NCI-H2171 treated with DMSO at 0.1 percent for 48 hours (cell line): ENCODE results near the gene CDADC1.

Experiments used
- DNase-seq: peaks from one replicate; lab custom pipeline; 2025; lab: John Stamatoyannopoulos, UW

CDADC1 gene

DNA sequence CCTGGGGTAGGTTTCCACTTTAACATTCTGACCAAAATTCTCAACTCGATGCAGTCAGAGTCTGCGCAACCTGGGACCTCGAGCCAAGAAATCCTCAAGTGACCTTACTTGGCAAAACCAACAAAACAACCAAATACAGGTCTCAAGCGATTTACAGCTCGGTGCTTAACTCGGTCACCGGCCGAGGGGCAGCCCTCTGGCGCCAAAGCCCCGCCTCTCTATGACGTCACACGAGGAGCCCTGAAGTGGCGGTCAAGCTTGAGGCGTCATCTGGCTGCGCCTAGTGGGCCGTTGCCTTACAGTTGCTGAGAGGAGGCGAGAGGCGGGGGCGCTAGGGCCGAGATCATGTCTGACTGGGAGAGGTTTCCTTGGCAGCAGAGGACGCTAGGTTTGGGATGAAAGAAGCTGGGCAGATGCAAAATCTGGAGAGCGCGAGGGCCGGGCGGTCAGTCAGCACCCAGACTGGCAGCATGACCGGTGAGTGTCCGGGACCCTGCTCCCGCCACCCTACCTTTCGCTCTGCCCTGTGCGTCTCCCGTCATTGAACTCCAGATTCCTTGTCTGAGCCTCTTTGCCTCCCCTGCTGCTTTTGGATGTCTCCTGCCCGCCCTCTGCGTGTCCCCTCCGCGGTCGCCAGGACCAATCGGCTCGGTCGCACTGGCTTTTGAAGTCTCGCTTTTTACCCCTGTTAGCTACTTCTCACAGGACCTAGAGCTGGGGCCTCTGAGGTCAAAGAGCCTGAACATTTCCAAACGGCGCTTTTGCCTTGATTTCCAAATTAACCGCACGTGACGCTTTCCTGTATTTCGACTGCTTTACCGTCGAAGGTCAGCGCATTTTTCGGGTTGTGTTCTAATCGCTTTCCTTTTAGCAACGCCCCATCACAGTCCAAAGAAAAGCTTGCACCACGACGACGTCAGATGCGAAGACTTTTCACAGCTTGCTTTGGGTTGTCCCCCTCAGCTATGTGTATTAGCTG, at the start of gene CDADC1:
TSS of gene CDADC1 (plus strand) at position 283 of the 979 bp plus-strand sequence. CDS start at position 396, 113 bp downstream.
- DNase-seq: peak; percentile 85

DNA sequence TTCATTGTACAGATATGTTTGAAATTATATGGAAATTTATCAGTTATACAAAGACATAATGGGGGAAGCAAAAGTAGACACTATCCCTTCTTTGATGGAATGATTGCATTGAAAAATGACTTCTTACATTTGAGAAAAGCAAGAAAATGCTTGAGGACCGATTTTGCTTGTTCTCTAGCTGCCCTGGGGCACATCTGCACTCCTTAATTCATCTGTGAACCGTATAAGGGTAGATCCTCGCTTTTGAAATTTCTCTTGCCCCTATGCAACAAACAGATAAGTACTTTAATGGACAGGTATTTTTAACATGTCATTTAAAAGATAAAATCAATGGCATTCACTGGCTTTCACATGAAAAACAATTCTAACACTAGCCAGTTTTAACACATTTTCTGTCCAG, 41.1 kb upstream of the CDADC1 start:
- DNase-seq: no peak

DNA sequence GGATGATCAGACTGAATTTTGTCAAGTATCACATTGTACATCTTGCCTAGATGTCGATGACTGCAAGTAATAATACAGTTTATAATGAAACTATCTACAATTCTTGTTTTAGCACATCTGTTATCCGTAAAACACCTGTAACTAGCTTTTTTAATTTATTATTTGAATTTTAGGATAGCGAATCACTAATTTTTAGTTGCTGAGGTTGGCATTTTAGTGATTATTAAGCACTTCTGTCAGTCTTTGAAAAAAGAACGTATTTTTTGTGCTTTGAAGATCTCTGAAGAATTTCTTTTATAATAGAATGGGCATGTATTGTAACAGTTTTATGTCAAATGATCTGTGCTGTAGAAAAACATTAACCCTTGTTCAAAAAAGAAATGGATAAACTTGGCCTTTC, 39.1 kb upstream of the CDADC1 start:
- no peak for DNase-seq

DNA sequence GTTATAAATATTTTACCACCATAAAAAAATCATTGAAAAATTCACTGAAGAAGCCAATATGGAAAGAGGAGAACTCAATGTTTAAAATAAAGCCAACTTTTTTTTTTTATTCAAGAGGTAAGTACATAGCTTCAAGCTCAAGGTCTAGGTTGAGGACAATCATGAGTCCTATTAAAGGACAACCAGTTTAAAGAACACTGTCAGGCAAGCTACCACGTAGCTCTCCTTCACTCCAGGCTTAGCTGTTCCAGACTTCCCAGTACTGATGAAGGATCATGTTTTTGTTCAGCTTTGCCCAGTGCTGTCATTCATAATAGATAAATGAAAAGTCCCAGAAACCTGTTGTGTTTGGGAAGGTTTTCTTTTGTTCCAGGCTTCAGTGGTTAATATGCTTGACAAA, 37.6 kb upstream of the CDADC1 start:
- no peak for DNase-seq

DNA sequence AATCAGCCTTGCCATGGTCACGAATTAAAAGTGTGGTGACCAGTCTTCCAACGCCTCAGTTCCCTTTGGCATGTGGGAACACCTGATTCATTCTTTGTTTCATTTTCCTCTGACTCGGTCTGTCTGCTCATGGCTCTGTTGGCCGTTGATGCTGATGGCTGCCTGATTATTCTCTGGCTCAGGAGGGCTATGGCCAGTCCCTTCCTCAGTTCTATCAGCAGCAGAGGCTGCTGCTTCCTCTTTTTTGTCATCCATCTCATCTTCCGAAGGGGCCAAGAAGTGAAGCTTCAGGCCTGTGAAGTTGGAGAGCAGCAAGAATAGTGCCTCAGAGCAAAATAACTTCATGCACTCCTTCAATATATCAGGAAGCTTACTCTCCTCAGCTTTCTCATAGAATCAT, 37.1 kb upstream of the CDADC1 start:
- no peak for DNase-seq

DNA sequence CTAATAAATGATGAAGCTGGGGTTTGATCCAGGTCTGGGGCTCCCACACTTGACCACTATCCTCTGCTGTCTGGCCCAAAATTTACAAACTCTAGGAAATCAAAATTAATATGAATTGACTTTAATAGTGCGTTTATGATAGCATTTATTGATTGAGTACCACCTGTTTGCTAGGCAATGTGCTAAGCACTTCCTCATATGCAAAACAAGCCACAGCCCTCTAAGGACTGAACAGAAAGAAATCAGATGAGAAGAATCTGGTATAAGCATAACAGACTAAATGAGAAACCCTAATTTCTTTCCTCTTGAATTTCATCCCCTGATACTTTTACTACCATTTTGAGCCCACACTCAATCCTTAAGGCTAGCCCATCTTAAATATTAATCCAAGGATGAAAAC, 34.2 kb upstream of the CDADC1 start:
- no peak for DNase-seq

DNA sequence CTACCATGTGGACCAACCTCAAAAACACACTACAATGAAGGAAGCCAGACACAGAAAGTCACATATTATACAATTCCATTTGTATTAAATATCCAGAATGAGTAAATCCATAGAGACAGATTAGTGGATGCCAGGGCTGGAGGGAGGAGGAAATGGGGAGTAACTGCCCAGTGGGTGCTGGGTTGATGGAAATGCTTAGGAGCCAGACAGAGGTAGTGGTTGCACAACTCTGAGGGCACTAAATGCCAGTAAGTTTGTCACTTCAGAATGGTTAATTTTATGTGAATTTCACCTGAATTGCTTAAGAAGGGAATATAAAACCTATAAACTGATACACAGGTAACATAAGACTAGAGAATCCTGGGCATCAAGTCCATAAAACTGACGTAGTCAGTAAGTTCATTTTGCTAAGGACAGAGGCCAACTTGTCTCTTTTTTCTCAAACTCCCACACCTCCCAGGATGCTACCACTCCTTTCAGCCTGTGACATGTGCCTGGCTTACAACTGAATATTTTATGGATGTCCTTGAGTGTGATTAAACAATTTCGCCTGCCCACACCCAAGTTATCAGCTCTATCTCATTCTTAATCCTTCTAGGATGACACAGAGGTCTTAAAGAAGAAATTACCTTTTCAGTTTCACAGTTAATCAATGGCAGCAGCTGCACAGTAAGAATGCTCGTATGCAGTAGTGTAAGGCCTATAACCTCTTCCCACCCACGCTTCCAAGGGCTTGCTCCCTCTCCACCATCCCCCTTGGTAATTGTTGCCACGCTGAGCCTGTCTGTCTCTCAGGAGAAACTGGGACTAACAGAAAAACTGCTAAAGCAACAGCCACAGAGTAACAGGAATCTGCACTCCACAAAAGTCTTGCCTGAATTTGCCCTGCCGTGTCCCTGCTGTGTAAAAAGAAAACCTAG, 33.5 kb upstream of the CDADC1 start:
- no peak for DNase-seq

DNA sequence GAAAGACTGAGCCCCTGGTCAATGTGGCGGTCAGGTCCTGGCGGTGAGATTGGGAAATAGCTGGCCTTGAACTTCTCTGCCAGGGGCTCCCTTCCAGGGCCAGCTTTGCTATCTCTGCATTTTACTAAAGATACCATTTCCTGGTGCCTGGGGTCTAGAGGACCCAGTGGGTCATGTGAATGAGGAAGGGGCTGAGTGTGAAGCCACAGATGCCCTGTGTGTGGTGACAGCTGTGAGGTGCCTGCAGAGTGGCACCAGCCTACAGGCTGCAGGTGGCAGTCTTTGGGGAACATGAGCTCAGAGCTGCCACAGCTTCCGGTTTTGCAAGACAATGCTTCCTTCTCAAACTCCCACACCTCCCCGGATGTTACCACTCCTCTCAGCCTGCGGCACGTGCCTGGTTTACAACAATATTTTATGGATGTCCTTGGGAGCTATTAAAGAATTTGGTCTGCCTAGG, 32.8 kb upstream of the CDADC1 start:
- peak; percentile 32 for DNase-seq

DNA sequence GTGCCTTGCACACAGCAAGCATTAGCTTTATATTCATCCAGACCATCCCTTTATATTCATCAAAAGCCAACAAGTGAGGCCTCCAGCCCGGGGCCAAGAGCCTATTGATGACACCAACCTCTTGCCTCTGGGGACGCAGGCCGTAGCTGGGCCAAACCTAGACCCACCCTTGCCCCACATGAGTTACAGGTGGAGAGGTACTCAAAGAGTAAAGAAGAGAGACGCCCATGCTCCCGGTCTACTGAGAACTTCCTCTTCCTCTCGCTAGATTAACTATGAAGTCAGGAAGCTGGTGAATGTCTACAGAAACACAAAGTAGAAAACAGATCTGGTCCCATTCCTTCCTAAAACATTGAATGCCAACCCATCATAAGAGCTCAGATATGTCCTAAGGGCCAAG, 31.4 kb upstream of the CDADC1 start:
- DNase-seq: no peak

DNA sequence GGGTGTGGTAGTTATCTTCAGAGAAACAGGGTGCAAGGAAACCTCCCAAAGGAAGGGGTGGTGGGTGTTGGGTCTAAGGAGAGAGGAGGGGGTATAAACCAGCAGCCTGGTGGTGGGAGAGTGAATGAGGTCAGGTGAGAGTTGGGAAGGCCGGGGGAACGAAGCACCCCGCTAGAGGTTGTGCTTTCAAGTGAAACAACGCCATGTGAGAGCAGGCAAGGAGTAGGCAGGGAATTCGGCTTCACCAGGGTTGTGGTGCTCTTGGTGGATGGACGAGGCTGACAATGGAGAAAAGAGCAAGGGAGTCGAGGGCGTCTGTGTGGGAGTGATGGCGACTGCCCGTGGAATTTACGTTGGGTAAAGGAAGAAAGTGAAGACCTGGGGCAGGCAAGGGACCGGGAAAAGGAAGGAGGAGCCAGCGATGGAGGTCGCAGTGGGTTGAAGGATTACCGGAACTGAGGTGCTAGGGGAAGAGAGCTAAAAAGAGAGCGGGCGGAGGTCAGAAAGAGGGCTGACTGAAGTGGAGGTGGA, 29.7 kb upstream of the CDADC1 start:
- DNase-seq: no peak

DNA sequence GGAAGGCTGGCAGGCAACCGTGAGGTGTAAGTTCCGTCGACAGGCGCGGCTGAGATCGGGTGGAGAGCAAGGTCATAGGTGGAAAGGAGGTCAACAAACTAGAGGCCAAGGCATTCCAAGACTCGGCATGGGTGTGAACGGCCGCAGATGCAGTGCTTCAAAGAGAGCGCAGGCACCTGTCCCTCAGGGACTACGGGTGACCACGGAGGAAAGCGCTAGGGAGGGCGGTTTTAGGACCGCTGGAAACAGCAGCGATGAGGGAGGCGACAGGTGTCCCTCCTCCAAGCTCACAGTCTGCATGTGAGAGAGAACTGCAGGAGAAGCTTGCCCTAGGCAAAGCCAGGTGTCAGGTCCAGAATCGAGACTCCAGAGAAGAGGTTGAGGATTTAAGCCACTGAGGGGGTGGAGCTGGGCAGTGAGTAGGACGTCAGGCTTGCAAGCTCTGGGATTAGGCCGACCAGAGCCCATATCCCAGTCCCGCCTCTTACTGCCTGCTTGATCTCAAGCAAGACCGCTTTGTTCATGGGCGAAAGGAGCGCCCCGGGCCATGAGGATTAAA, 29.2 kb upstream of the CDADC1 start:
- DNase-seq: no peak

DNA sequence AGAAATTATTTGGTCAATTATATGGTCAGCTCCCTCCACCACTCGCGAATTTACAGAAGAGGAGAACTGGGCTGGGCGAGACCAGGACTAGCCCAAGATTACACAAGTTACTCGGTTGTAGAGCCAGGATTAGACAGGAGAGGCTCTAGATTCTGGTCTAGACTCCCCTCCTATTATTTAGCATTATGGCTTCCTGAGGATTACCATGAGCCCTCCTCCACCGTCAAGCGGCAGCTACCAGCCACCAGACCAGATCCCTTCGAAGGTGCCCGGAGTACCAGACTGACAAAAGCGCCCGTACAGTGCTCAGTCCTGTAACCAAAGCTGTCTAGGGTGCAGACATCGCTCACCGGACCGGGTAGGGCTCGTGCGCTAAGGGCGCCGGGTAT, 28.1 kb upstream of the CDADC1 start:
- peak; percentile 57 for DNase-seq

DNA sequence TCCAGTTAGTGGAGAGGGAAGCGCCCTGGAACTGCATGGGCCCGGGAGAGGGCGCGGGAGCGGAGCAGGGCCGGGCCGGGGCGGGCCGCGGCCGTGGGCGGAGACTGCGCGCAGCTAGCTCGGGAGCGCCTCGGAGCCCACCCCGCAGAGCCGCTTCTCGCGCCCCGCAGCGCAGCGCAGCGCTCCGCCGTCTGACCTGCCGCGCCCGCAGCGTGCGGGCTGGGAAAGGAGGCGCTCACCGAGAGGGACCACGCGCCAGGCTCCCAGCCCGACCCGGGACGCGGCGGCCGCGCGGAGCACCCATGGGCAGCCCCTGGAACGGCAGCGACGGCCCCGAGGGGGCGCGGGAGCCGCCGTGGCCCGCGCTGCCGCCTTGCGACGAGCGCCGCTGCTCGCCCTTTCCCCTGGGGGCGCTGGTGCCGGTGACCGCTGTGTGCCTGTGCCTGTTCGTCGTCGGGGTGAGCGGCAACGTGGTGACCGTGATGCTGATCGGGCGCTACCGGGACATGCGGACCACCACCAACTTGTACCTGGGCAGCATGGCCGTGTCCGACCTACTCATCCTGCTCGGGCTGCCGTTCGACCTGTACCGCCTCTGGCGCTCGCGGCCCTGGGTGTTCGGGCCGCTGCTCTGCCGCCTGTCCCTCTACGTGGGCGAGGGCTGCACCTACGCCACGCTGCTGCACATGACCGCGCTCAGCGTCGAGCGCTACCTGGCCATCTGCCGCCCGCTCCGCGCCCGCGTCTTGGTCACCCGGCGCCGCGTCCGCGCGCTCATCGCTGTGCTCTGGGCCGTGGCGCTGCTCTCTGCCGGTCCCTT, 27.5 kb upstream of the CDADC1 start, which contains the start of gene MLNR:
TSS of gene MLNR (plus strand) at position 303 of the 820 bp plus-strand sequence. CDS start at position 303, 0 bp downstream.
- DNase-seq: peak; percentile 44

DNA sequence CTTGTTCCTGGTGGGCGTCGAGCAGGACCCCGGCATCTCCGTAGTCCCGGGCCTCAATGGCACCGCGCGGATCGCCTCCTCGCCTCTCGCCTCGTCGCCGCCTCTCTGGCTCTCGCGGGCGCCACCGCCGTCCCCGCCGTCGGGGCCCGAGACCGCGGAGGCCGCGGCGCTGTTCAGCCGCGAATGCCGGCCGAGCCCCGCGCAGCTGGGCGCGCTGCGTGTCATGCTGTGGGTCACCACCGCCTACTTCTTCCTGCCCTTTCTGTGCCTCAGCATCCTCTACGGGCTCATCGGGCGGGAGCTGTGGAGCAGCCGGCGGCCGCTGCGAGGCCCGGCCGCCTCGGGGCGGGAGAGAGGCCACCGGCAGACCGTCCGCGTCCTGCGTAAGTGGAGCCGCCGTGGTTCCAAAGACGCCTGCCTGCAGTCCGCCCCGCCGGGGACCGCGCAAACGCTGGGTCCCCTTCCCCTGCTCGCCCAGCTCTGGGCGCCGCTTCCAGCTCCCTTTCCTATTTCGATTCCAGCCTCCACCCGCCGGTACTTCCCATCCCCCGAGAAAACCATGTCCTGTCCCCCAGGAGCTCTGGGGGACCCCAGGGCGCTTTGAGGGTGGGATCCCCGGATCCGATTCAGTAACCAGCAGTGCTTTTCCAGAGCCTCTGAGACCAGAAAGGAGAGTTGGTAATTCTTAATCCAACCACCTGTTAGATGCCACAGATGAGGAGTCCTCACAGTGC, 26.7 kb upstream of the CDADC1 start:
- DNase-seq: no peak

DNA sequence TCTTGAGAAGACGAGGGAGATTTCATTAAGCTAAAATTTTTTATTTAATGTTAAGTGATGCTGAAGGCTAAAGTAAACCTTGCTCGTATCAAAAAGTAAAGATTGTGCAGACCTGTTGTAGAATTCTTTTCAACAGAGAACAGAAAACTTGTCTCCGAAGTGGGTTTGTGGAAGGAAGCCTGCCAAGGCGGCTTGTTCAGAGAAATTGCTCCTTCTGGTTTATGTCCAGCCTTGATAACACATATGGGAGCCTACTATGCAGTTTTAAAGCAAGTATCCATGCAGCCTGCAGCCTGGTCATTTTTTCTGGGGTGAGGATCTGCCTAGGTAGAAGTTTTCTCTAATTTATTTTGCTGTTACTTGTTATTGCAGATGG, 26.1 kb upstream of the CDADC1 start:
- DNase-seq: no peak

DNA sequence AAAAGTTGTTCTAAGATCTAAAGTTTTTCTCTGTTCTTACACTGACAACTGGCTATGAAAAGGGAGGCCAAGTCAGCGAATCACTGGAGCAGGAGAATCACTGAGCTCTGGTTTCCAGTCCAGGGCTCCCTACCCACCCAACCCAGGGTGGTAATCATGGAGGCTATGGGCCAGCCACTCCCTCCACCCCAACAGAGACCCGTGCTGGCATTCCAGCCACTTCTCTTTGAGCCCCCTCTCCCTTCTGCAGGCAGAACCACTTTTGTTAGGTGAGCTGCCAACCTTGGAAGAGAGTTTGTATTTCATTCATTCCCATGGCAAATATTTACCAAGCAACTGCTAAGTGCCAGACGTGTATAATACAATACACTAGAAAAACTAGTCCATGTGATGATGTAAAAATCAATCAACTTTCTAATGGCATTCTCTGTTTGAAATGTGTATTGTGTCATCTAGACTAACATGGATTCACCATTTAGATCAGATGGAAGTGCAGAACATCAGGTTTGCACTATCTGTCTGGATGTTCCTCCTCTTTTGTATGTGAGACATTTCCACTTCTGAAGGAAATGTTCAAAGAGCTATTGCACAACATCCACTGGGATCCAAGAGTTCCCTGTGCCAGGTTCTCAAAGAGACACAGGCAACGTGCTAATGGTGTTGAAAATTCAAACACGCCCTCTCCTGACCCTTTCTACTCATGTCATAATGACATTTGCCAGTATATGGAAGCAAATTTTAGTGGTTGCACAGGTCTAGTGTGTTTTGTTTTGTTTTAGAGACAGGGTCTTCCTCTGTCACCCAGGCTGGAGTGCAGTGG, 22.3 kb upstream of the CDADC1 start:
- no peak for DNase-seq

DNA sequence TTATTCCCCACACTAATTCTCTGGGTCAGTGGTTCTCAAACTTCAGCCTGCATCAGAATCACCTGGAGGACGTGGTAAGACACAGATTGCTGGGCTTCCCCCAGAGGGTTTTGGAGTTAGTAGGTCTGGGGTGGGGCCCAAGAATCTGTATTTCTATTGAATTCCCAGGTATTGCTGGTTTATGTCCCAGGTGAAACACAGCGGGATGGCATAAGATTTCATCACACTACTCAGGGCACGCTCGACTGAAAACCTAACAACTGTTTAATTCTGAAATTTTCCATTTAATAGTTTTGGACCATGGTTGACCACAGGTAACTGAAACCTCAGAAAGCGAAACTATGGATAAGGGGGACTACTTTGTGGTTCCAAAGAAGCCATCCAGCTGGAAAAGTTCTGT, 21.1 kb upstream of the CDADC1 start:
- no peak for DNase-seq

DNA sequence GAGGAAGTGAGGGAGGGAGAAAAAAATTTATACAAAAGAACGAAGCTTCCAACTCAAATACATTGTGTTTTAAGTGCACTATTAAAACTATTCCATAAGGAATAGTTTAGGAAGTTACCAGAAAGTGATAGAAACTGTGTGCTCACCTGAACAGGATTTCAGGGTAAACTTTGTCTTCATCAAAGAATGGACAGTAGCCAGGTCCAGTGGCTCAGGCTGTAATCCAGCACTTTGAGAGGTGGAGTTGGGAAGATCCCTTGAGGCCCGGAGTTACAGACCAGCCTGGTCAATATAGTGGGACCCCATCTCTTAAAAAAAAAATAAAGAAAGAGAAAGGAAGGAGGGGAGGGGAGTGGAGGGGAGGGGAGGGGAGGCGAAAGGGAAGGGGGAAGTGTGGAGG, 13.0 kb upstream of the CDADC1 start:
- no peak for DNase-seq

DNA sequence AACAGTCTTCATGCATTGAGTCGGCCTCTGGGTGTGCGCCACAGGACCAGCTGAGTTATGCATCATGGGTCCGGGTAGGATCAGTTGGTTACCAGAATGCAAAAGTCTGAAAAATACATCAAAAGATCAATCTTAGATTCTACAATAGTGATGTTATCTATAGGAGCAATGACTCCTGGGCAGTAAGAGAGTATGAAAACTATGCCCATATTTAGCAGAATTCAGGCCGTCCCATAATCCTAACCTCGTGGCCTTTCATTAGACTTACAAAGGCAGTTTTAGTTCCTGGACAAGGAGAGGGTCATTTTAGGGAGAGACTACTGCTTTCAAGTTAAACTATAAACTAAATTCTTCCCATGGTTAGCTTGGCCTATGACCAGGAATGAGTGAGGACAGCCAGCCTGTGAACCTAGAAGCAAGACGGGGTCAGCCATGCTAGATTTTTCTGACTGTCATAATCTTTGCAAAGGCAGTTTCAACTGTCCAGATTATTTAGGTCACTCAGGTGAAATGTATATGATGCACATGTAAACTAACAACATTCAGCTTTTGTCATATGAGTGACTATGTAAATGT, 11.8 kb upstream of the CDADC1 start:
- DNase-seq: no peak
